GM19372 (cell line): Measurements from ENCODE around the gene SLC44A1.
A peak's percentile ranks its signal among the peaks of the same experiment; 100 is the strongest.

ENCODE experiments used
- ATAC-seq: cut with Tn5 transposase; IDR thresholded peaks from one replicate; pipeline ENCODE4 v1.9.1; 2021; ENCODE audit warnings: mild to moderate bottlenecking, low read depth, moderate library complexity; ENCODE audit not compliant: unreplicated experiment

SLC44A1 gene

GRCh38 chr9:105375323-105375722 is 130.9 kb downstream of the SLC44A1 start:
- ATAC-seq = no peak

GRCh38 chr9:105376893-105377292 is 132.4 kb downstream of the SLC44A1 start:
- no peak for ATAC-seq

GRCh38 chr9:105385381-105385985 is 141.0 kb downstream of the SLC44A1 start:
- ATAC-seq = peak; percentile 98

GRCh38 chr9:105389796-105390195 is 145.3 kb downstream of the SLC44A1 start:
- no peak for ATAC-seq

GRCh38 chr9:105390871-105391270 is 146.4 kb downstream of the SLC44A1 start:
- ATAC-seq = no peak

GRCh38 chr9:105391288-105391687 is 146.8 kb downstream of the SLC44A1 start:
- ATAC-seq = no peak

- ATAC-seq = no peak
Observed at GRCh38 chr9:105392531-105392930, 148.1 kb downstream of the SLC44A1 start.

- no peak for ATAC-seq
Observed at GRCh38 chr9:105393576-105394344, 149.3 kb downstream of the SLC44A1 start.

- ATAC-seq = no peak
Observed at GRCh38 chr9:105396441-105396840, 152.0 kb downstream of the SLC44A1 start.

GRCh38 chr9:105396901-105397300 is 152.4 kb downstream of the SLC44A1 start:
- no peak for ATAC-seq

GRCh38 chr9:105399117-105399516 is 154.7 kb downstream of the SLC44A1 start:
- ATAC-seq = no peak

GRCh38 chr9:105401651-105402050 is 157.2 kb downstream of the SLC44A1 start:
- ATAC-seq = no peak

- no peak for ATAC-seq
Observed at GRCh38 chr9:105403552-105404248, 159.2 kb downstream of the SLC44A1 start.

- peak; percentile 83 for ATAC-seq
Observed at GRCh38 chr9:105405514-105406131, 161.2 kb downstream of the SLC44A1 start.

GRCh38 chr9:105406369-105406768 is 161.9 kb downstream of the SLC44A1 start:
- no peak for ATAC-seq

- no peak for ATAC-seq
Observed at GRCh38 chr9:105413525-105413924, 169.1 kb downstream of the SLC44A1 start.

- peak; percentile 52 for ATAC-seq
Observed at GRCh38 chr9:105414947-105415661, 170.7 kb downstream of the SLC44A1 start.

- no peak for ATAC-seq
Observed at GRCh38 chr9:105415662-105415980, 171.2 kb downstream of the SLC44A1 start.

GRCh38 chr9:105416840-105417239 is 172.4 kb downstream of the SLC44A1 start:
- peak; percentile 57 for ATAC-seq
